Lower leg skin (tissue), 4 donors: ENCODE results near the gene WEE1. TPM values are rescaled to one million over a fixed set of nuclear protein-coding genes. Genes with fewer than 3 reads are reported as not detected.

Experiments
- DNase-seq, 2 donors: peaks; one replicate each; pipeline ENCODE4 v3.0.0-alpha.2; 2019; ENCODE audit warnings: low spot score in 2 of 2
- H3K4me3 ChIP-seq: fragments of 200-600 bp; sonication (generic); 2 replicates; pipeline ENCODE4 v1.5.1; 2017; ENCODE audit warnings: mild to moderate bottlenecking, low read depth; ENCODE audit not compliant: poor library complexity, severe bottlenecking
- POLR2A ChIP-seq, 2 donors: fragments of 450-650 bp; IDR thresholded peaks; one replicate each; pipeline ENCODE4 v1.6.1; 2016 to 2017; ENCODE audit warnings: antibody characterized with exemption in 2 of 2, mild to moderate bottlenecking in 1 of 2, moderate library complexity in 1 of 2
- WGBS, 2 donors: methylation state at CpG; one replicate each; pipeline ENCODE4 v1.1.5; 2018; 5-methylcytosine and 5-hydroxymethylcytosine counted together
- intact Hi-C: fragments of 100-400 bp; cut with DNase I; formaldehyde crosslinking; loops from one replicate; pipeline ENCODE4 v1.15.0; 2023; ENCODE audit warnings: low total_unique reads
- total RNA-seq, 4 donors: library from RNA; depleted of rRNA; stranded (reverse); fragments of >200 nt; gene quantifications; one replicate each; pipeline ENCODE4 v1.1.0, GENCODE V29; 2016
- TF ChIP-seq, protein P1 (sequence below), 3 donors: fragments of 450-650 bp; IDR thresholded peaks; one replicate each; pipeline ENCODE4 v1.5.1; 2016; ENCODE audit warnings: antibody characterized with exemption in 3 of 3, mild to moderate bottlenecking in 3 of 3, moderate library complexity in 2 of 3

The WEE1 gene
- total RNA-seq, 4 donors from 2014 or later: 67.5 to 135 (median 107) TPM

GRCh38 chr11:9626496-9627394, 53.3 kb downstream of the WEE1 start:
- TF ChIP-seq, protein P1, sequence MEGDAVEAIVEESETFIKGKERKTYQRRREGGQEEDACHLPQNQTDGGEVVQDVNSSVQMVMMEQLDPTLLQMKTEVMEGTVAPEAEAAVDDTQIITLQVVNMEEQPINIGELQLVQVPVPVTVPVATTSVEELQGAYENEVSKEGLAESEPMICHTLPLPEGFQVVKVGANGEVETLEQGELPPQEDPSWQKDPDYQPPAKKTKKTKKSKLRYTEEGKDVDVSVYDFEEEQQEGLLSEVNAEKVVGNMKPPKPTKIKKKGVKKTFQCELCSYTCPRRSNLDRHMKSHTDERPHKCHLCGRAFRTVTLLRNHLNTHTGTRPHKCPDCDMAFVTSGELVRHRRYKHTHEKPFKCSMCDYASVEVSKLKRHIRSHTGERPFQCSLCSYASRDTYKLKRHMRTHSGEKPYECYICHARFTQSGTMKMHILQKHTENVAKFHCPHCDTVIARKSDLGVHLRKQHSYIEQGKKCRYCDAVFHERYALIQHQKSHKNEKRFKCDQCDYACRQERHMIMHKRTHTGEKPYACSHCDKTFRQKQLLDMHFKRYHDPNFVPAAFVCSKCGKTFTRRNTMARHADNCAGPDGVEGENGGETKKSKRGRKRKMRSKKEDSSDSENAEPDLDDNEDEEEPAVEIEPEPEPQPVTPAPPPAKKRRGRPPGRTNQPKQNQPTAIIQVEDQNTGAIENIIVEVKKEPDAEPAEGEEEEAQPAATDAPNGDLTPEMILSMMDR (IDR thresholded peaks at IDR 0.05): no peak
- TF ChIP-seq POLR2A (IDR thresholded peaks at IDR 0.05): no peak
- no peak for DNase-seq
- intact Hi-C loops: no loop called here
- no peak overlapping the region for H3K4me3 ChIP-seq
- 72 to 75% methylated on average over 12 of the region's 12 CpGs for WGBS, 2 donors

DNA sequence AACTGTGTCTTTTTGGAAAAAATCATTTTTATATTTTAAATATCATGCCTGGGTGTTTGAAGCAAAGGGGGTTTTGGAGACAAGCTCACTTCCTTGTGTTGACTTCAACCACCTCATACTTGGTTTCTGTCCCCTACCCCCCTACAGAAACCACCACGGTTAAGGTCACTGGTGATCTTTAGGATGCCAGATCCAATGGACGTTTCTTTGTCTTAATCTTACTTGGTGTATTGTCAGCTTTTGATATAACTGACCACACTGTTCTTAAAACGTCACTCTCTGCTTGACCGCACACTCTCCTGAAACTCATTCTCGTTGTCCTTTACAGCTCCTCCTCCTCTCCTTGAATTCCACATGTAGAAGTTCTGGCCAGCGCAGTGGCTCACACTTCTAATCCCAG, 55.6 kb downstream of the WEE1 start:
- no peak overlapping the region for H3K4me3 ChIP-seq
- intact Hi-C loops: no loop called here
- 94 to 95% methylated on average over 6 of the region's 6 CpGs for WGBS, 2 donors
- DNase-seq: no peak
- TF ChIP-seq, protein P1 (IDR thresholded peaks at IDR 0.05): no peak
- no peak for TF ChIP-seq POLR2A (IDR thresholded peaks at IDR 0.05)

- no peak for DNase-seq
- H3K4me3 ChIP-seq: no peak overlapping the region
- no peak for TF ChIP-seq POLR2A (IDR thresholded peaks at IDR 0.05)
- TF ChIP-seq, protein P1 (IDR thresholded peaks at IDR 0.05): no peak
- intact Hi-C loops: no loop called here
- WGBS, 2 donors: 60 to 76% methylated on average over 2 of the region's 2 CpGs
Observed at GRCh38 chr11:9633679-9634078, 60.2 kb downstream of the WEE1 start.

- intact Hi-C loops: no loop called here
- no peak overlapping the region for H3K4me3 ChIP-seq
- WGBS, 2 donors: 100% methylated on average over 1 of the region's 1 CpG
- DNase-seq: no peak
- no peak for TF ChIP-seq POLR2A (IDR thresholded peaks at IDR 0.05)
- TF ChIP-seq, protein P1 (IDR thresholded peaks at IDR 0.05): no peak
Observed at GRCh38 chr11:9636691-9637090, 63.2 kb downstream of the WEE1 start.

- TF ChIP-seq, protein P1 (IDR thresholded peaks at IDR 0.05): no peak
- TF ChIP-seq POLR2A (IDR thresholded peaks at IDR 0.05): no peak
- 41 to 65% methylated on average over 5 of the region's 5 CpGs for WGBS, 2 donors
Observed at GRCh38 chr11:9639099-9639498, 65.6 kb downstream of the WEE1 start.

More at GRCh38 chr11:9639099-9639498, 65.6 kb downstream of the WEE1 start:
- DNase-seq: peak; percentile 48 to 88
- H3K4me3 ChIP-seq: no peak overlapping the region
- intact Hi-C loops: no loop called here

Other genes with a start within 250 kb of the WEE1 start
- 10 to 100 TPM; 53.9 to 70.0 (median 65.3) TPM for gene IPO7, start 189.0 kb upstream of the WEE1 start, total RNA-seq
- gene ZNF143, start 112.7 kb upstream of the WEE1 start, total RNA-seq: 10 to 100 TPM; 17.8 to 44.2 (median 30.9) TPM
- gene SWAP70, start 90.4 kb downstream of the WEE1 start, total RNA-seq: 10 to 100 TPM; 40.8 to 83.1 (median 56.3) TPM